Measurements from ENCODE around the gene FBN3.
"Not testable (repeated sequence)": the region's sequence is repeated elsewhere in the genome, so short reads cannot be mapped to it uniquely, and the experiment has no call there.

The FBN3 gene

DNA sequence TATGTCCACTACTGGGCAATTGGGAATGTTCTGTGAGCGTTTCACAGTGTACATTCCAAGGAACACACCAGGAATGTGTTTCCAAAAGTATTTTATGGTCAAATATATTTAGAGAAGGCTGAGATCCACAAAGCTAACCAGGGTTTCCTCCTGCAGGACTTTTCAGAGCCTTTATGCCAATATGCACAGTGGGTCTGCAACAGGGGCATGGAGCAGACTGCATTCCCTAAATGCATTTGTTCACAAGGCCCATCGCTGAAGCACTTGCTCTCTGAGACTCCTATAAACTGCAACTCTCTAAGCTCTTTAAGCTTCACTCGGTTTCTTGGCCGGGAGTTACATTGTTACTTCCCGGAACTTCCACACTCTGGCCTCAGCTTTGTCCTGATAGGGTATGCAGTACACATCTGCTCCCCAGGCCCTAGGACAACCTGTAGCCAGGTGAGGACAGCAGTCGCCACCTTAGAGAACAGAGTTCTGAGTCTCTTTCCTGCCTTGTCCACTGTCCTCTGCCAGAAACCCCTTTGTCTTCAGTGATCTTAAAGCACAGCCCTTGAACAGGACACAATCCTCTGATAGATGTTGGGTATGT, 33.5 kb downstream of the FBN3 start:
- ATAC-seq: no peak

DNA sequence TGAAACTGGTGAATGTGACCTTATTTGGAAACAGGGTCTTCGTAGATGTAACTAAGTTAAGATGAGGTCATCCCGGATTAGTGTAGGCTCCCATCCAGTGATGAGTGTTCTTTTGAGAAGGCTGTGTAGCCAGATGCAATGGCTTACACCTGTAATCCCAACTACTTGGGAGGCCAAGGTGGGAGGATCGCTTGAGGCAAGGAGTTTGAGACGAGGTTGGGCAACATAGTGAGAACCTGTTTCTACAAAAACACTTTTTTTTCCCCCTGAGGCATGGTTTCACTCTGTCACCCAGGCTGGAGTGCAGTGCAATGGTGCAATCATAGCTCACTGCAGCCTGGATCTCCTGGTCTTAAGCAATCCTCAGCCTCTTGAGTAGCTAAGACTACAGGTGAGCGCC, 36.4 kb downstream of the FBN3 start:
- no peak for ATAC-seq

- no peak for ATAC-seq
These were observed 38.0 kb downstream of the FBN3 start for GRCh38 chr19:8111376-8111775.

- ATAC-seq: no peak
These were observed 38.5 kb downstream of the FBN3 start for GRCh38 chr19:8110931-8111330.

DNA sequence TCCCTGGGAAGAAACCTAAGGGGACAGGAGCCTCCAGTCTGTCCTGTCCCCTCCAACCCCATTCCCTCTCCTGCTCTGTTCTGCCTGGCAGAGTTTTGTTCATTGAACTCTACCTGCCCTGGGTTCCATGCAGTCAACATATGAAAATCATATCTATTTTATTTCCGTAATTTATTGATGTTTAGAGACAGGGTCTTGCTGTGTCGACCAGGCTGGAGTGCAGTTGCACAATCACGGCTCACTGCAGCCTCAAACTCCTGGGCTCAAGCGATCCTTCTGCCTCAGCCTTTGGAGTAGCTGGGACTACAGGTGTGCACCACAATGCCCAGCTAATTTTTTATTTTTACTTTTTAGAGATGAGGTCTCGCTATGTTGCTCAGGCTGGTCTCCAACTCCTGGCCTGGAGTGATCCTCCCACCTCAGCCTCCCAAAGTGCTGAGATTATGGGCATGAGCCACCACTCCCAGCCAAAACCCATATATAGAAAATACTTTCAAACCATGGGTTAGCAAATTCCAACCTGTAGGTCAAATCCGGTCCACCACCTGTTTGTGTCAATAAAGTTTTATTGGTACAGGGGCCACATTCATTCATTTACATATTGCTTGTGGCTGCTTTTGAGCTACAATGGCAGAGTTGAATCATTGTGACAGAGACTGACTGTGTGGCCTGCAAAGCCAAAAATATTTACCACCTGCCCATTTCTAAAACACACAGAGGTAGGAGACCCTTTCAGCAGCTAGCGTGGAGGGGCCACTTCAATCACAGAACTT, 39.3 kb downstream of the FBN3 start:
- ATAC-seq: no peak

DNA sequence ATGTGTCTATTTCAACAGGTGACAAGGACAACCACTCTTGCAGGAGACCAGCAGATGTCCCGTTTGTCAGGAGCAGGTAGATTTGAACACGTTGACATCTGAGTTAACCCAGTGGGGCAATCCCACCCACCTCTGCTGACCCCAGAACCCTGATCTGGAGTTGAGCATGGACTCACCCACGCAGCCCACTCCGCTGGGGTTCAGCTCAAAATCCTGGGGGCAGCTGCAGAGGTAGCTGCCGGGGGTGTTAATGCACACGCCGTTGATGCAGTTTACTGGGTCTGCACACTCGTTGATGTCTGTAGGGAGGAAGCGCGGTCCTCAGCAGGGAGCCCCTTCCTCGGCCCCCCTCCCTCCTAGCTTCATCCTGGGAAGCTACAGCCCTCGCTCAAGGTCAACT, 39.9 kb downstream of the FBN3 start:
- no peak for ATAC-seq

DNA sequence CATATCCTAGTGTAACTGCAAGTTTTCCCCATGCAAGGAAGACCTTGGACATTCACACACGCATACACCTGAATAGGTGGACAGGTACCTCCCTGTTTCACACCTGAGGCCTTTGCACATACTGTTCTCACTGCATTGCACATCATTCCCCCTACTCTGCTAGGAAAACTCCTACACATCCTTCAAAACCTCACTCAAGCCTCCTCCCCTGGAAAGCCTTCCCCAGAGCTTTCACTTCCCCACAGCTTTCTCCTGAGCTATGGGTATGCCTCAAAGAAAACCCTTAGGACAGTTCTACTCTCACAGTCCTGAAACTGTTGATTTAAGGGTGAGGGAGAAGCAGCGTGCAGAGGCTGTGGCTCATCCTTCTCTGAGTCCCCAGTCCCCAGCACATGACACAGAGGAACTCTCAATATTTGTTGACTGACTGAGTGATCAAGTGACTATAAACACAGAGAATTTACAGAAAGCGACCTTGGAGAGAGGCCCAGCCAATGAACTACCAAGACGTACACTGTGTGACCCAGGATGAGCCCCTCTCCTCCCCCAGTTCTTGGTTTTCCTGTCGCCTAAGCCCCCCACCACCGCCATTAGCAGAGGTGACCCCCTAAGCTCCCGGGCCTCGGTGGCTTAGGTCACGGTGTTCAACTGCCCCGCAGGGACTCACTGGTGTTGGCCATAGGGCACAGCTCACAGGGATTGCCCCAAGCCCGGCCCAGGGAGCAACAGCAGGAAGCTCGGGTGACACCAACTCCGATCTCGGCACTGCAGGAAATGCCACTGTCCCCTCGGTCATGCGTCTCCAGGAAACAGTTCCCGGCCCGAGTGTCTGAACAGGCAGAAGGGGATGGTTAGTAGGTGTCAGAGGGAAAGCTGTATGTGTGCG, 40.6 kb downstream of the FBN3 start:
- ATAC-seq: no peak

DNA sequence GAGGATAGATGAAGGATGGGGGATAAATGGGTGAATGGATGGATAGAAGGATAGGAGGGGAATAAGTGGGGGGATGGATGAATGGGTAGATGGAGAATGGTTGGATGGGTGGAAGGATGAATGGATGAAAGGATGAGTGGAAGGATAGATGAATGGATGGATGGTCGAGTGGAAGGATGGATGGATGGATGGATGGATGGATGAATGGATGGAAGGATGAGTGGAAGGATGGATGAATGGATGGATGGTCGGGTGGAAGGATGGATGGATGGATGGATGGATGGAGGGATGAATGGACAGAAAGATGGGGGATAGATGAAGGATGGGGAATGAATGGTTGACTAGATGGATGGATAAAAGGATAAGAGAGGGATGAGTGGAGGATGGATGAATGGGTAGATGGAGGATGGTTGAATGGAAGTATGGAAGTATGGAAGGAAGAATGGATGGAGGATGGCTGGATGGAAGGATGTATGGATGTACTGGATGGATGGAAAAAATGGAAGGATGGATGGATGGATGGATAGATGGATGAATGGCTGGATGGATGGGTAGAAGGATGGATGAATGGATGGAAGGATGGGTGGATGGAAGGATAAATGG, 42.0 kb downstream of the FBN3 start:
- no peak for ATAC-seq

DNA sequence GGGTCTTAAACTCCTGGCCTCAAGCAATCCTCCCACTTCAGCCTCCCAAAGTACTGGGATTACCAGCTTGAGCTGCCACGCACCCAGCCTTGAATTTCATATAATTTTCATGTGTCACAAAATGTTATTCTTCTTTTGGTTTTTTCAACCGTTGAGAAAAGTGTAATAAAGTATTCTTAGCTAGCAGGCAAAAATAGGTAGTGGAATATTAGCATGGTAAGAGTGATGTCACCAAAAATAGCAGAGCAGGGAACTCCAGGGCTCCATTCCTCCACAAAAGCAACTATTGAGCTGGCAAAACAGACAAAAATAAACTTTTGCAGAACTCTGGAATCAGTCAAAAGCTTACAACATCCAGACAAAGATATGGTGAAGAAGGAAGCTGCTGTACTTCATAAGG, 43.9 kb downstream of the FBN3 start:
- ATAC-seq: no peak

- ATAC-seq: not testable (repeated sequence)
These were observed 47.5 kb downstream of the FBN3 start for GRCh38 chr19:8101910-8102309.

GRCh38 chr19:8101311-8101710, 48.1 kb downstream of the FBN3 start:
- ATAC-seq: no peak

GRCh38 chr19:8097681-8098567, 51.5 kb downstream of the FBN3 start:
- no peak for ATAC-seq

GRCh38 chr19:8097198-8097597, 52.2 kb downstream of the FBN3 start:
- ATAC-seq: no peak

GRCh38 chr19:8096071-8096470, 53.3 kb downstream of the FBN3 start:
- ATAC-seq: no peak

GRCh38 chr19:8095354-8095886, 54.0 kb downstream of the FBN3 start:
- no peak for ATAC-seq

GRCh38 chr19:8094336-8094735, 55.1 kb downstream of the FBN3 start:
- no peak for ATAC-seq

DNA sequence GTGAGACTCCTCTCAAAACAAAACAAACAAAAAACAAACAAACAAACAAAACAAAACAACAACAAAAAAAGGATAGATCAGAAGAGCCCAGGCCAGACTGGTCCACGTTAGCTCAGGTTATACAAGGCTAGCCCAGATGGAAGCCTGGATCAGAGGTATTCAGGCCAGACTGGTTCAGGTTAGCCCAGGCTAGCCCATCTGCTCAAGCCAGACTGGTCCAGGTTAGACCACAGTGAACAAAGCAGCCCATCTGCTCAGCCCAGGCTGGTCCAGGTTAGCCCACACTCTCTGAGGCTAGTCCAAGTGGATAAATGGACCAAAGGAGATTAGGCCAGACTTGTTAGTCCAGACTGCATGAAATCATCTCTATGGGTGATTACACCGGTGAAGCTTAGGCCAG, 55.7 kb downstream of the FBN3 start:
- ATAC-seq: no peak

- no peak for ATAC-seq
These were observed 58.4 kb downstream of the FBN3 start for GRCh38 chr19:8090950-8091349.

DNA sequence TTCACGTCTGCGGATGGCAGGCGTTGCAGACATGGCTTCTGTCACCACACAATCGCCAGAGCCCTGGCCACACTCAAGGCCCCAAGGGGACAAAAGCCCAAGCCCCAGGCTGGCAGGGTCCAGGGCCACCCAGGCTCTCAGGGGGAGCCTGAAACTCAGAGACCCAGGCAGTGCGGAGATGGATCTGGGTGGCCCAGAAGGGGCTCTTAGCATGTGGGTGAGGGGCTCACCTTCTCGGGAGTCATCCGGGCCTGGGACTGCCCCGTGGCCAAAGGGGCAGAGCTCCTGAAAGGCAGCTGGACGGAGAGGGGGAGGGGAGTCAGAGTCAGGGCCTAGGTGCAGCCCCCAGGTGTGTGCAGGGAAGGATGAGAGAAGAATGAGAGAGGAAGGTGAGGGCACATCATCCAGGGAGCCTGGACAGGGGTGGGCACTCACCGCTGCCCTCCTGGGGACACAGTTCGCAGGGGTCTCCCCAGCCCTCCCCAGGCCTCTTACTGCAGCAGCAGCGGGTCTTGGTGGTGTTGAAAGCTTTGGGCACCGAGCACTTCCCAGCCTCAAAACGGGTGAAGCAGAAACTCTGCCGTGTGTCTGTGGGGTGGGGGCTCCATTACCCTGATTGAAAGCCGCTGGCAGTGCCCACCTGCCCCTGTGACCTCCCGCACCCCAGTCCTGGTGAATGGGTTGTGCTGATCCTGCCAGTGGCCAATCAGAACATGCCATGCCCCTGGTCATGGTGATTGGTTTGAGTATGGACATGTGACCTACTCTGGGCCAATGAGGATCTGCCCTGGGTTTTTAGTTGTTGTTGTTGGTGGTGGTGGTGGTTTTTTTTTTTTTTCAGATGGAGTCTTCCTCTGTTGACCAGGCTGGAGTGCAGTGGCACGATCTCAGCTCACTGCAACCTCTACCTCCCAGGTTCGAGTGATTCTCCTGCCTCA, 59.5 kb downstream of the FBN3 start:
- ATAC-seq: no peak

- ATAC-seq: no peak
These were observed 60.4 kb downstream of the FBN3 start for GRCh38 chr19:8088752-8089663.
